Endodermal cell (in vitro differentiated cells): ENCODE results near the gene RUNX2. TPM values are rescaled to one million over a fixed set of nuclear protein-coding genes. Genes with fewer than 3 reads are reported as not detected.
"Not testable (repeated sequence)": the region's sequence is repeated elsewhere in the genome, so short reads cannot be mapped to it uniquely, and the experiment has no call there.

Experiments used
- DNase-seq: peaks from one replicate; pipeline ENCODE4 v3.0.0-alpha.2; 2017
- H3K27ac ChIP-seq: 2 replicates; pipeline ENCODE4 v1.5.1; 2013; ENCODE audit warnings: mild to moderate bottlenecking, low read depth, low read length, moderate library complexity
- H3K27me3 ChIP-seq: 2 replicates; pipeline ENCODE4 v1.6.1; 2013; ENCODE audit warnings: mild to moderate bottlenecking, low read length, moderate library complexity; ENCODE audit not compliant: insufficient read depth, control insufficient read depth, poor library complexity, severe bottlenecking
- H3K36me3 ChIP-seq: 2 replicates; pipeline ENCODE4 v1.7.0; 2013; ENCODE audit warnings: mild to moderate bottlenecking, low read length, moderate library complexity; ENCODE audit not compliant: control insufficient read depth, insufficient read depth
- H3K4me1 ChIP-seq: one replicate; pipeline ENCODE4 v1.7.0; 2013; ENCODE audit warnings: low read length; ENCODE audit not compliant: control insufficient read depth, insufficient read depth
- H3K4me3 ChIP-seq: 2 replicates; pipeline ENCODE4 v1.5.1; 2013; ENCODE audit warnings: mild to moderate bottlenecking, low read length, moderate library complexity
- H3K9ac ChIP-seq: 2 replicates; pipeline ENCODE4 v1.6.1; 2013; ENCODE audit warnings: mild to moderate bottlenecking, low read length, moderate library complexity; ENCODE audit not compliant: poor library complexity, severe bottlenecking; ENCODE audit errors: extremely low read depth
- H3K9me3 ChIP-seq: 2 replicates; pipeline ENCODE4 v1.6.1; 2013; ENCODE audit warnings: mild to moderate bottlenecking, low read length, moderate library complexity; ENCODE audit not compliant: control insufficient read depth
- H3K27ac Mint-ChIP-seq: 2 replicates; pipeline ENCODE4 v1.8.0; 2020; ENCODE audit warnings: mixed read lengths
- H3K27me3 Mint-ChIP-seq: 2 replicates; pipeline ENCODE4 v1.8.0; 2021; ENCODE audit warnings: mild to moderate bottlenecking, mixed read lengths; ENCODE audit not compliant: insufficient read depth
- H3K36me3 Mint-ChIP-seq: 2 replicates; pipeline ENCODE4 v1.8.0; 2020; ENCODE audit warnings: low read depth, mixed read lengths
- H3K4me1 Mint-ChIP-seq: 2 replicates; pipeline ENCODE4 v1.8.0; 2020; ENCODE audit warnings: mixed read lengths
- H3K4me3 Mint-ChIP-seq: 2 replicates; pipeline ENCODE4 v1.8.0; 2020; ENCODE audit warnings: mild to moderate bottlenecking, moderate library complexity, mixed read lengths
- H3K9me3 Mint-ChIP-seq: 2 replicates; pipeline ENCODE4 v1.8.0; 2020; ENCODE audit warnings: mild to moderate bottlenecking, mixed read lengths
- CTCF ChIP-seq: fragments of 200-600 bp; sonication (generic); conservative IDR thresholded peaks from 2 replicates; pipeline ENCODE4 v1.5.0; 2021; ENCODE audit warnings: antibody characterized with exemption, mild to moderate bottlenecking
- WGBS, 2 experiments: methylation state at CpG; one replicate each; pipeline versions ENCODE4 v1.1.5 to v1.1.7; 2013; ENCODE audit warnings: missing lambda C conversion rate in 2 of 2, mixed read lengths in 1 of 2; ENCODE audit not compliant: insufficient coverage in 1 of 2, insufficient read length in 1 of 2; 5-methylcytosine and 5-hydroxymethylcytosine counted together
- total RNA-seq, 2 donors: library from RNA; stranded (reverse); fragmentation: NEBNext Ultra II Directional in 1 of 2; extraction: Animal tissue kit (Norgen Biotek cat#: 25700) in 1 of 2; gene quantifications; 2 replicates in 1 of 2; 3 replicates in 1 of 2; pipeline ENCODE4 v1.2.1, GENCODE V29; 2021

The RUNX2 gene
- total RNA-seq, 2 donors from 2014 or later = 0.18 to 0.26 TPM

- Mint-ChIP-seq H3K36me3 (no peaks in the 10 kb centered on the region), H3K9me3 (no peaks in the 10 kb centered on the region), H3K27me3 (peaks cover 3% of the 10 kb centered on the region), H3K4me1 (no peaks in the 10 kb centered on the region), H3K4me3 (no peak overlapping the region), H3K27ac (no peak overlapping the region)
- Histone ChIP-seq H3K4me1 (no peaks in the 10 kb centered on the region), H3K4me3 (no peak overlapping the region), H3K9ac (no peak overlapping the region), H3K27ac (no peak overlapping the region), H3K36me3 (no peaks in the 10 kb centered on the region), H3K27me3 (no peaks in the 10 kb centered on the region), H3K9me3 (no peaks in the 10 kb centered on the region)
- DNase-seq = no peak
- 82 to 88% methylated on average over 2 of the region's 2 CpGs for WGBS, 2 experiments
- no peak for TF ChIP-seq CTCF
Observed at GRCh38 chr6:45557454-45557853, 229.3 kb downstream of the RUNX2 start.

GRCh38 chr6:45558858-45559257 lies 230.7 kb downstream of the RUNX2 start:
- no peaks in the 10 kb centered on the region for H3K4me1 Mint-ChIP-seq
- TF ChIP-seq CTCF = no peak
- no peak for DNase-seq
- H3K4me3 Mint-ChIP-seq = no peak overlapping the region
- no peaks in the 10 kb centered on the region for H3K9me3 Mint-ChIP-seq
- Histone ChIP-seq H3K27me3 (no peaks in the 10 kb centered on the region), H3K4me3 (no peak overlapping the region), H3K9me3 (no peaks in the 10 kb centered on the region), H3K27ac (no peak overlapping the region), H3K9ac (no peak overlapping the region), H3K36me3 (no peaks in the 10 kb centered on the region), H3K4me1 (no peaks in the 10 kb centered on the region)
- peaks cover 11% of the 10 kb centered on the region for H3K27me3 Mint-ChIP-seq
- no peaks in the 10 kb centered on the region for H3K36me3 Mint-ChIP-seq
- no peak overlapping the region for H3K27ac Mint-ChIP-seq

GRCh38 chr6:45560321-45560820 lies 232.2 kb downstream of the RUNX2 start:
- not testable (repeated sequence) for H3K36me3 ChIP-seq, H3K4me3 Mint-ChIP-seq, H3K4me1 Mint-ChIP-seq, DNase-seq, H3K9ac ChIP-seq, H3K9me3 ChIP-seq, H3K9me3 Mint-ChIP-seq, H3K27ac ChIP-seq, H3K27ac Mint-ChIP-seq, H3K36me3 Mint-ChIP-seq, H3K4me3 ChIP-seq, H3K4me1 ChIP-seq, H3K27me3 ChIP-seq
- 87% methylated on average over 3 of the region's 3 CpGs; no CpG with 5 or more reads in 1 of the 2 experiments for WGBS, 2 experiments
- peaks cover 19% of the 10 kb centered on the region for H3K27me3 Mint-ChIP-seq

- no peak overlapping the region for H3K27ac Mint-ChIP-seq
- H3K4me1 ChIP-seq = no peaks in the 10 kb centered on the region
- H3K36me3 ChIP-seq = no peaks in the 10 kb centered on the region
- no peaks in the 10 kb centered on the region for H3K9me3 Mint-ChIP-seq
- no peak overlapping the region for H3K27ac ChIP-seq
- WGBS, 2 experiments = 94% methylated on average over 4 of the region's 4 CpGs; no CpG with 5 or more reads in 1 of the 2 experiments
- no peaks in the 10 kb centered on the region for H3K36me3 Mint-ChIP-seq
- no peaks in the 10 kb centered on the region for H3K27me3 ChIP-seq
- no peak for TF ChIP-seq CTCF
- no peak for DNase-seq
- no peak overlapping the region for H3K4me3 ChIP-seq
- peaks cover 8% of the 10 kb centered on the region for H3K4me1 Mint-ChIP-seq
- H3K9me3 ChIP-seq = no peaks in the 10 kb centered on the region
- no peak overlapping the region for H3K4me3 Mint-ChIP-seq
- H3K9ac ChIP-seq = no peak overlapping the region
- H3K27me3 Mint-ChIP-seq = peaks cover 26% of the 10 kb centered on the region
Observed at GRCh38 chr6:45562171-45562570, 234.0 kb downstream of the RUNX2 start.
